ENCODE measurements around the gene GRB2.

The GRB2 gene

GRCh38 chr17:75411328-75412067 lies 6.0 kb upstream of the GRB2 start:
- H3K36me3 ChIP-seq (ENCODE audit: control insufficient read depth, low read depth, low read length), result no peaks in the 10 kb centered on the region
- no peak overlapping the region for H3K27ac ChIP-seq (ENCODE audit: low read length)
- peaks cover 3% of the 10 kb centered on the region for H3K4me1 ChIP-seq (ENCODE audit: control insufficient read depth, low read depth, low read length)
- H3K27me3 ChIP-seq (ENCODE audit: control insufficient read depth, insufficient read depth, low read length), result no peaks in the 10 kb centered on the region
- no peak overlapping the region for H3K9ac ChIP-seq (ENCODE audit: low read length)
- H3K9me3 ChIP-seq (ENCODE audit: control insufficient read depth, low read depth, low read length), result no peaks in the 10 kb centered on the region
- H3K4me3 ChIP-seq (ENCODE audit: low read length), result no peak overlapping the region

GRCh38 chr17:75410141-75410540 lies 4.7 kb upstream of the GRB2 start:
- H3K4me1 ChIP-seq (ENCODE audit: control insufficient read depth, low read depth, low read length), result peaks cover 10% of the 10 kb centered on the region
- no peaks in the 10 kb centered on the region for H3K36me3 ChIP-seq (ENCODE audit: control insufficient read depth, low read depth, low read length)
- H3K27me3 ChIP-seq (ENCODE audit: control insufficient read depth, insufficient read depth, low read length), result no peaks in the 10 kb centered on the region
- H3K9ac ChIP-seq (ENCODE audit: low read length), result no peak overlapping the region
- H3K9me3 ChIP-seq (ENCODE audit: control insufficient read depth, low read depth, low read length), result no peaks in the 10 kb centered on the region
- no peak overlapping the region for H3K4me3 ChIP-seq (ENCODE audit: low read length)
- H3K27ac ChIP-seq (ENCODE audit: low read length), result no peak overlapping the region

GRCh38 chr17:75407655-75408352 lies 2.3 kb upstream of the GRB2 start:
- peaks cover 10% of the 10 kb centered on the region for H3K4me1 ChIP-seq (ENCODE audit: control insufficient read depth, low read depth, low read length)
- no peak overlapping the region for H3K4me3 ChIP-seq (ENCODE audit: low read length)
- H3K27me3 ChIP-seq (ENCODE audit: control insufficient read depth, insufficient read depth, low read length), result no peaks in the 10 kb centered on the region
- no peak overlapping the region for H3K27ac ChIP-seq (ENCODE audit: low read length)
- H3K36me3 ChIP-seq (ENCODE audit: control insufficient read depth, low read depth, low read length), result no peaks in the 10 kb centered on the region
- H3K9ac ChIP-seq (ENCODE audit: low read length), result no peak overlapping the region
- H3K9me3 ChIP-seq (ENCODE audit: control insufficient read depth, low read depth, low read length), result no peaks in the 10 kb centered on the region

GRCh38 chr17:75406222-75406615 lies 741 bp upstream of the GRB2 start:
- Histone ChIP-seq H3K36me3 (ENCODE audit: control insufficient read depth, low read depth, low read length) (no peaks in the 10 kb centered on the region), H3K4me3 (ENCODE audit: low read length) (peak overlapping the region; percentile 91), H3K27ac (ENCODE audit: low read length) (no peak overlapping the region), H3K9me3 (ENCODE audit: control insufficient read depth, low read depth, low read length) (no peaks in the 10 kb centered on the region), H3K9ac (ENCODE audit: low read length) (no peak overlapping the region), H3K4me1 (ENCODE audit: control insufficient read depth, low read depth, low read length) (peaks cover 6% of the 10 kb centered on the region), H3K27me3 (ENCODE audit: control insufficient read depth, insufficient read depth, low read length) (no peaks in the 10 kb centered on the region)

GRCh38 chr17:75404731-75405364 lies 630 bp downstream of the GRB2 start:
- no peak overlapping the region for H3K27ac ChIP-seq (ENCODE audit: low read length)
- peak overlapping the region; percentile 91 for H3K4me3 ChIP-seq (ENCODE audit: low read length)
- no peaks in the 10 kb centered on the region for H3K9me3 ChIP-seq (ENCODE audit: control insufficient read depth, low read depth, low read length)
- no peaks in the 10 kb centered on the region for H3K36me3 ChIP-seq (ENCODE audit: control insufficient read depth, low read depth, low read length)
- peak overlapping the region; percentile 85 for H3K9ac ChIP-seq (ENCODE audit: low read length)
- H3K4me1 ChIP-seq (ENCODE audit: control insufficient read depth, low read depth, low read length), result peaks cover 6% of the 10 kb centered on the region
- H3K27me3 ChIP-seq (ENCODE audit: control insufficient read depth, insufficient read depth, low read length), result no peaks in the 10 kb centered on the region

- Histone ChIP-seq H3K4me1 (ENCODE audit: control insufficient read depth, low read depth, low read length) (peaks cover 6% of the 10 kb centered on the region), H3K9ac (ENCODE audit: low read length) (peak overlapping the region; percentile 85), H3K36me3 (ENCODE audit: control insufficient read depth, low read depth, low read length) (no peaks in the 10 kb centered on the region), H3K9me3 (ENCODE audit: control insufficient read depth, low read depth, low read length) (no peaks in the 10 kb centered on the region), H3K27ac (ENCODE audit: low read length) (no peak overlapping the region), H3K27me3 (ENCODE audit: control insufficient read depth, insufficient read depth, low read length) (no peaks in the 10 kb centered on the region), H3K4me3 (ENCODE audit: low read length) (peak overlapping the region; percentile 91)
Observed at GRCh38 chr17:75404223-75404730, 1.2 kb downstream of the GRB2 start.

GRCh38 chr17:75403131-75403530 lies 2.3 kb downstream of the GRB2 start:
- no peaks in the 10 kb centered on the region for H3K36me3 ChIP-seq (ENCODE audit: control insufficient read depth, low read depth, low read length)
- no peaks in the 10 kb centered on the region for H3K9me3 ChIP-seq (ENCODE audit: control insufficient read depth, low read depth, low read length)
- H3K27ac ChIP-seq (ENCODE audit: low read length), result no peak overlapping the region
- H3K4me3 ChIP-seq (ENCODE audit: low read length), result no peak overlapping the region
- H3K4me1 ChIP-seq (ENCODE audit: control insufficient read depth, low read depth, low read length), result peaks cover 6% of the 10 kb centered on the region
- H3K27me3 ChIP-seq (ENCODE audit: control insufficient read depth, insufficient read depth, low read length), result no peaks in the 10 kb centered on the region
- H3K9ac ChIP-seq (ENCODE audit: low read length), result no peak overlapping the region

- H3K27me3 ChIP-seq (ENCODE audit: control insufficient read depth, insufficient read depth, low read length), result no peaks in the 10 kb centered on the region
- H3K36me3 ChIP-seq (ENCODE audit: control insufficient read depth, low read depth, low read length), result no peaks in the 10 kb centered on the region
- no peak overlapping the region for H3K4me3 ChIP-seq (ENCODE audit: low read length)
- peaks cover 6% of the 10 kb centered on the region for H3K4me1 ChIP-seq (ENCODE audit: control insufficient read depth, low read depth, low read length)
- no peak overlapping the region for H3K27ac ChIP-seq (ENCODE audit: low read length)
- no peak overlapping the region for H3K9ac ChIP-seq (ENCODE audit: low read length)
- no peaks in the 10 kb centered on the region for H3K9me3 ChIP-seq (ENCODE audit: control insufficient read depth, low read depth, low read length)
Observed at GRCh38 chr17:75402026-75402425, 3.5 kb downstream of the GRB2 start.

GRCh38 chr17:75400326-75400939 lies 5.0 kb downstream of the GRB2 start:
- H3K9me3 ChIP-seq (ENCODE audit: control insufficient read depth, low read depth, low read length), result no peaks in the 10 kb centered on the region
- no peak overlapping the region for H3K27ac ChIP-seq (ENCODE audit: low read length)
- no peaks in the 10 kb centered on the region for H3K27me3 ChIP-seq (ENCODE audit: control insufficient read depth, insufficient read depth, low read length)
- no peaks in the 10 kb centered on the region for H3K4me1 ChIP-seq (ENCODE audit: control insufficient read depth, low read depth, low read length)
- no peak overlapping the region for H3K4me3 ChIP-seq (ENCODE audit: low read length)
- no peak overlapping the region for H3K9ac ChIP-seq (ENCODE audit: low read length)
- H3K36me3 ChIP-seq (ENCODE audit: control insufficient read depth, low read depth, low read length), result no peaks in the 10 kb centered on the region

GRCh38 chr17:75398279-75398678 lies 7.2 kb downstream of the GRB2 start:
- no peaks in the 10 kb centered on the region for H3K4me1 ChIP-seq (ENCODE audit: control insufficient read depth, low read depth, low read length)
- no peak overlapping the region for H3K9ac ChIP-seq (ENCODE audit: low read length)
- no peak overlapping the region for H3K27ac ChIP-seq (ENCODE audit: low read length)
- no peak overlapping the region for H3K4me3 ChIP-seq (ENCODE audit: low read length)
- H3K9me3 ChIP-seq (ENCODE audit: control insufficient read depth, low read depth, low read length), result no peaks in the 10 kb centered on the region
- H3K36me3 ChIP-seq (ENCODE audit: control insufficient read depth, low read depth, low read length), result no peaks in the 10 kb centered on the region
- no peaks in the 10 kb centered on the region for H3K27me3 ChIP-seq (ENCODE audit: control insufficient read depth, insufficient read depth, low read length)

- H3K27ac ChIP-seq (ENCODE audit: low read length), result no peak overlapping the region
- H3K4me1 ChIP-seq (ENCODE audit: control insufficient read depth, low read depth, low read length), result peaks cover 10% of the 10 kb centered on the region
- no peak overlapping the region for H3K9ac ChIP-seq (ENCODE audit: low read length)
- no peaks in the 10 kb centered on the region for H3K36me3 ChIP-seq (ENCODE audit: control insufficient read depth, low read depth, low read length)
- no peaks in the 10 kb centered on the region for H3K9me3 ChIP-seq (ENCODE audit: control insufficient read depth, low read depth, low read length)
- H3K4me3 ChIP-seq (ENCODE audit: low read length), result no peak overlapping the region
- H3K27me3 ChIP-seq (ENCODE audit: control insufficient read depth, insufficient read depth, low read length), result no peaks in the 10 kb centered on the region
Observed at GRCh38 chr17:75397217-75397616, 8.3 kb downstream of the GRB2 start.
